ENCODE measurements around the gene ASPG. TPM values are rescaled to one million over a fixed set of nuclear protein-coding genes. Genes with fewer than 3 reads are reported as not detected.

The ASPG gene
- total and polyA plus RNA-seq, 2 donors (not counting 3 experiments of a cell fraction or from before 2014, with no cell fraction given): not detected

GRCh38 chr14:104154246-104154645 is 68.7 kb downstream of the ASPG start:
- Histone ChIP-seq H3K9ac (replicated peaks; ENCODE audit: extremely low read depth, insufficient read depth, low read length) (no peak overlapping the region), H2AFZ (ENCODE audit: low read depth, low read length) (no peak overlapping the region), H3K4me1 (ENCODE audit: control insufficient read depth, extremely low read depth, insufficient read depth, low read length) (peaks cover 22% of the 10 kb centered on the region), H3K27ac (ENCODE audit: insufficient read depth, low read depth, low read length) (no peak overlapping the region), H3K36me3 (ENCODE audit: control insufficient read depth in 2 of 2, extremely low read depth in 1 of 2, insufficient read depth in 2 of 2, low read length in 2 of 2) (peaks cover 0 to 12% of the 10 kb centered on the region in 2 experiments), H3K79me2 (ENCODE audit: control insufficient read depth, insufficient read depth, low read length) (no peaks in the 10 kb centered on the region), H3K27me3 (ENCODE audit: control insufficient read depth in 2 of 2, insufficient read depth in 2 of 2, low read length in 2 of 2) (no peaks in the 10 kb centered on the region), H3K4me2 (ENCODE audit: insufficient read depth, low read length) (no peak overlapping the region), H3K9me3 (replicated peaks; ENCODE audit: control insufficient read depth, insufficient read depth, low read length) (no peaks in the 10 kb centered on the region), H3K4me3 (replicated peaks in 1 of 3; ENCODE audit: insufficient read depth in 1 of 3, low read depth in 1 of 3, low read length in 3 of 3) (no peak overlapping the region), H3K9me1 (replicated peaks; ENCODE audit: control insufficient read depth, extremely low read depth, insufficient read depth, low read length) (no peaks in the 10 kb centered on the region), H4K20me1 (replicated peaks; ENCODE audit: control insufficient read depth, extremely low read depth, insufficient read depth, low read length) (no peaks in the 10 kb centered on the region)
- TF ChIP-seq MYC (IDR thresholded peaks at IDR 0.05; ENCODE audit: low read depth, low read length): no peak
- intact Hi-C loops (cut with micrococcal nuclease) (no loop called here), dilution Hi-C loops (cut with MboI; ENCODE audit: extremely low pct_ligation_motif_present, low sequenced_read_pairs) (no loop called here)
- FAIRE-seq (no peak), DNase-seq (ENCODE audit: low read depth, low spot score) (no peak)
- ChIA-PET POLR2A (no interaction called here), CTCF (interaction anchor here (0.8 kb wide), 1 partner anchor 146 kb away, joined by 3 read pairs; no protein-coding TSS in a partner anchor)
- no TSS peak for BruUV-seq (replicated peaks)

- dilution Hi-C loops (cut with MboI; ENCODE audit: extremely low pct_ligation_motif_present, low sequenced_read_pairs) (no loop called here), intact Hi-C loops (cut with micrococcal nuclease) (no loop called here)
- POLR2A ChIA-PET: no interaction called here
These were observed 70.0 kb downstream of the ASPG start for GRCh38 chr14:104155513-104155912.

More at GRCh38 chr14:104155513-104155912, 70.0 kb downstream of the ASPG start:
- Histone ChIP-seq H3K36me3 (ENCODE audit: control insufficient read depth in 2 of 2, extremely low read depth in 1 of 2, insufficient read depth in 2 of 2, low read length in 2 of 2) (peaks cover 0 to 12% of the 10 kb centered on the region in 2 experiments), H3K27me3 (ENCODE audit: control insufficient read depth in 2 of 2, insufficient read depth in 2 of 2, low read length in 2 of 2) (no peaks in the 10 kb centered on the region), H3K4me3 (replicated peaks in 1 of 3; ENCODE audit: insufficient read depth in 1 of 3, low read depth in 1 of 3, low read length in 3 of 3) (no peak overlapping the region), H3K4me2 (ENCODE audit: insufficient read depth, low read length) (peak overlapping the region; percentile 12), H2AFZ (ENCODE audit: low read depth, low read length) (peak overlapping the region; percentile 77), H4K20me1 (replicated peaks; ENCODE audit: control insufficient read depth, extremely low read depth, insufficient read depth, low read length) (no peaks in the 10 kb centered on the region), H3K9me3 (replicated peaks; ENCODE audit: control insufficient read depth, insufficient read depth, low read length) (no peaks in the 10 kb centered on the region), H3K27ac (ENCODE audit: insufficient read depth, low read depth, low read length) (no peak overlapping the region), H3K9me1 (replicated peaks; ENCODE audit: control insufficient read depth, extremely low read depth, insufficient read depth, low read length) (no peaks in the 10 kb centered on the region), H3K79me2 (ENCODE audit: control insufficient read depth, insufficient read depth, low read length) (no peaks in the 10 kb centered on the region), H3K9ac (replicated peaks; ENCODE audit: extremely low read depth, insufficient read depth, low read length) (no peak overlapping the region), H3K4me1 (ENCODE audit: control insufficient read depth, extremely low read depth, insufficient read depth, low read length) (peaks cover 12% of the 10 kb centered on the region)
- FAIRE-seq (peak; percentile 67), DNase-seq (ENCODE audit: low read depth, low spot score) (peak; percentile 24)
- CTCF ChIA-PET: no interaction called here
- BruUV-seq (replicated peaks): no TSS peak
- TF ChIP-seq POLR2A (IDR thresholded peaks at IDR 0.05; ENCODE audit: low read depth, low read length) (no peak), CTCF (IDR thresholded peaks at IDR 0.05; ENCODE audit: extremely low read depth in 1 of 2, insufficient read depth in 1 of 2, low read depth in 1 of 2, low read length in 2 of 2) (no peak), GATA2 (IDR thresholded peaks at IDR 0.05; ENCODE audit: insufficient read depth, insufficient read length, low read depth, low read length) (no peak), EZH2 (IDR thresholded peaks at IDR 0.05; ENCODE audit: borderline replicate concordance, low read depth, low read length, severe bottlenecking) (no peak), MAX (IDR thresholded peaks at IDR 0.05; ENCODE audit: insufficient read depth, insufficient read length) (no peak), FOS (IDR thresholded peaks at IDR 0.05; ENCODE audit: borderline replicate concordance, insufficient read depth, low read length) (no peak), MYC (IDR thresholded peaks at IDR 0.05; ENCODE audit: low read depth, low read length) (no peak), JUN (IDR thresholded peaks at IDR 0.05; ENCODE audit: borderline replicate concordance, insufficient read depth, insufficient read length, low read depth) (no peak), POLR2AphosphoS5 (IDR thresholded peaks at IDR 0.05; ENCODE audit: insufficient read depth, low read depth, low read length) (no peak)

All from endothelial cell of umbilical vein (primary cell).